Fibroblast of pulmonary artery (primary cell): ENCODE measurements around the gene SCTR.

Experiments
- DNase-seq: peaks from one replicate; pipeline ENCODE4 v3.0.0-alpha.2; 2010; ENCODE audit warnings: low read depth
- H3K4me3 ChIP-seq: replicated peaks from 2 replicates; pipeline ENCODE4 v1.5.1; 2011; ENCODE audit warnings: low read depth, mild to moderate bottlenecking, control low read depth, low read length, moderate library complexity
- CTCF ChIP-seq: IDR thresholded peaks from 2 replicates; pipeline ENCODE4 v1.5.1; 2011; ENCODE audit warnings: mild to moderate bottlenecking, control low read depth, low read length, inconsistent platforms; ENCODE audit errors: missing control alignments

Gene SCTR

DNA sequence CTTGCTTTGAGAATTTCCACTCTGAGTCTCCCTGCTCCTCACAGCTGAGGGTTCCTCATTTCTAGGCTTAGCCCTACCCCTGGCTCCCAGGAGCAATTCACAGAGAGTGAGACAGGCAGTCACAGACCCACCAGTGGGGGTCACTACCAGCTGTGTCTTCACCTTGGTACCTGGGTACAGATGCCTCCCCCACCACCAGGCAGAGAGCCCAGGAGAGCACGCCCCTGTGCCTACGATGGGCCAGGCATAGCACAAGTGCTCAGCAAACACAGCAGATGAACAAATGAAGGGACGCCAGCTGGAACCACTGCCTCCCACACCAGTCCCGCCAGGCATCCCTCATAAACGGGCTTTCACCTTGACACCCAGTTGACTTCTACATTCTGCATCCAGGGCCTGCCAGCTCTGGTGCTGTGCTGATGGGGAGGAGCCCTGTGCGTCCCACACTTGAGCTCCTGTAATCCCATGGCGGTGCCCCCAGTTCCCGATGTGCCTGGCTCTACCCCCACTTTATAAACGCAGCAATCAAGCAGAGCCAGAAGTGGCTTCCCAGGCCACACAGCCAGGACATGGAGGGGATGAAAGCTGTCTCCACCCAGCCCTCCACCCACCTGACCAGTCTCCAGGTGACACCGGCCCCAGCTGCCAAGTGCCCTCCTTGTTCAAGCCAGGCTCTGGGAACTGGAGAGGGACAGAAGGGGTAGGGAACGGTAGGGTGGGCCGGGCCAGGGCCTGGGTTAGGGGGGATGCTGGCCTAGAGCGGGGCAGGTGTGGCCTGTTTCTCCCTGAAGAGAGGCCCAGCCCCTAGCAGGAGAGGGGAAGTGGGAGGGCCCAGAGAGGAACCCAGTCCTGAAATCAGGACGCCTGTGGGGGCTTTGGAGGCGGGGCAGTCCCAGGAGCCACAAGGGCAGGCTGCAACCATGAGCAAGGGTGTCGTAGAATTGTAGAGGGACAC lies 42.5 kb downstream of the SCTR start:
- no peak for DNase-seq
- no peak for TF ChIP-seq CTCF
- H3K4me3 ChIP-seq, result no peak overlapping the region

GRCh38 chr2:119480718-119481142 lies 43.6 kb downstream of the SCTR start:
- no peak for TF ChIP-seq CTCF
- DNase-seq, result no peak
- no peak overlapping the region for H3K4me3 ChIP-seq

GRCh38 chr2:119480184-119480583 lies 44.1 kb downstream of the SCTR start:
- DNase-seq, result no peak
- H3K4me3 ChIP-seq, result no peak overlapping the region
- TF ChIP-seq CTCF, result no peak

GRCh38 chr2:119478978-119479295 lies 45.3 kb downstream of the SCTR start:
- H3K4me3 ChIP-seq, result no peak overlapping the region
- no peak for DNase-seq
- no peak for TF ChIP-seq CTCF

DNA sequence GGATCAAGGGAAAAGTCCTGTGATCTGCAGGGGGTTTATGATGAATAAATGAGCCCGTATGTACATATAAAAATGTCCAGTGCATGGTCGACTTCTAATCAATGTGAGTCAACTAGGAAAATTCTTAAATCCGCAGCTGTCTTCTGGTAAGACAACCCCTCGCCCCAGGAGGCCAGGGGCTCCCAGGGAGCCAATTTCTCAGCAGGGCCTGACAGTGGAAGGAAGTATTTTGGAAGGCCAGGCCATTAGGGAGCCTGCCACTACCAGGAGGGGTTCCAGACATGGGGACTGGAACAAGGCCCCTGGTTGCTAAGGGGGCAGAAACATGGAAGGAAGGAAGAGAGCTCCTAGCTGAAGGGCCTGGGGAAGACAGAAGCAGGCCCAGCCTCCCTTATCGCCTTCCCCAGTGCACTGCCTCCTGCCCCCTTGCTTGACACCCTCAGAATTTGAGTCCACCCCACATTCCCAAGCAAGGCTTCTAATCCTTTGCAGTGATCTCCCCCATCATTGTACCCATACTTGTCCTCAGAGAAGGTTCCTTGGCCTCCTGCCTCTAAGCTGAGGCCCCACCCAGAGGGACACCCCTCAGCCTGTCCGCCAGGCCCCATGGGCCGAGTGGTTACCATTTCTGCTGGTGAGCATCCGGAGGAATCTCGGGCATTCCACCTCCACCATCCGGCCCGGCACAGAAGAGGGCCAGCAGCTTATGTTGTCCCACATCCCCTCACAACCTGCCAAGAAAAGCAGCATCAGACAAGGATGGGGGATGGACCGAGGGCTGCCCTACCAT lies 45.9 kb downstream of the SCTR start:
- no peak overlapping the region for H3K4me3 ChIP-seq
- DNase-seq, result no peak
- no peak for TF ChIP-seq CTCF

DNA sequence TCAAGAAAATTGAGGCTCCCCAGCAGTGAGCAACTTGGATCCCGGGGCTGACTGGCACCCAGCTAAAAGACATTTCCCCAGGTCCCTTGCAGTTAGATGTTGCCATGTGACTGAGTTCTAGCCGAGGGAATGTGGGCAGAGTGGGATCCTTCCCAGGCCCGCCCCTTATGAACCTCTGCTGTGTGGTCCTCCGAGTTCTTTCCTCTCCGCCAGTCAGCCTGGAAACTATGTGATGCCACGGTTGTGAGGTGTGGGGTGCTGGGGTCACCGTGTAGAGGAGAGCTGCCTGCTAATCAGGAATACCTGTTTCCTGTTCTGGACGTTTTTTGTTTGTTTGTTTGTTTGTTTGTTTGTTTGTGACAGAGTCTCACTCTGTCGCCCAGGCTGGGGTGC lies 47.2 kb downstream of the SCTR start:
- no peak for TF ChIP-seq CTCF
- H3K4me3 ChIP-seq, result no peak overlapping the region
- no peak for DNase-seq
